HG03432 (cell line): ENCODE results near the gene ZNF814.
A peak's percentile ranks its signal among the peaks of the same experiment; 100 is the strongest.
"Not testable (repeated sequence)": the region's sequence is repeated elsewhere in the genome, so short reads cannot be mapped to it uniquely, and the experiment has no call there.

Experiments
- ATAC-seq: cut with Tn5 transposase; IDR thresholded peaks from one replicate; pipeline ENCODE4 v1.9.1; 2021; ENCODE audit warnings: mild to moderate bottlenecking, moderate library complexity; ENCODE audit not compliant: unreplicated experiment

Gene ZNF814

DNA sequence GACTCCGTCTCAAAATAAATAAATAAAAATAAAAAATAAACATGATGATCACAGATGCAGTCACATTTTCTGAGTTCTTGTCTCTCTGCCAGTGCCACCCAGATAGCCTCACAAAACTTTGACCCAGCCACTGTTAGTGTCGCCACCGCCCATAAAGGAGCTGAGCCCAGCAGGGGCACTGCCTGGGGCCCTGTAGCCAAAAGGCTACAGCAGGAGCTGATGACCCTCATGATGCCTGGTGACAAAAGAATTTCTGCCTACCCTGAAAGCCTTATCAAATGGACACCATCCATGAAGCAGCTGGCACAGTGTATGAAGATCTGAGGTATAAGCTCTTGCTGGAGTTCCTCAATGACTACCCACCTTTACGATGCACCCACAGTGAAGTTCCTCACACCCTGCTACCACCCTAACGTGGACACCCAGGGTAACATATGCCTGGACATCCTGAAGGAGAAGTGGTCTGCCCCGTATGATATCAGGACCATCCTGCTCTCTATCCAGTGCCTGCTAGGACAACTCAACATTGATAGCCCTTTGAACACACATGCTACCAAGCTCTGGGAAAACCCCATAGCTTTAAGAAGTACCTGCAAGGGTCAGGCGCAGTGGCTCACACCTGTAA, 20.9 kb downstream of the ZNF814 start:
- ATAC-seq: no peak

DNA sequence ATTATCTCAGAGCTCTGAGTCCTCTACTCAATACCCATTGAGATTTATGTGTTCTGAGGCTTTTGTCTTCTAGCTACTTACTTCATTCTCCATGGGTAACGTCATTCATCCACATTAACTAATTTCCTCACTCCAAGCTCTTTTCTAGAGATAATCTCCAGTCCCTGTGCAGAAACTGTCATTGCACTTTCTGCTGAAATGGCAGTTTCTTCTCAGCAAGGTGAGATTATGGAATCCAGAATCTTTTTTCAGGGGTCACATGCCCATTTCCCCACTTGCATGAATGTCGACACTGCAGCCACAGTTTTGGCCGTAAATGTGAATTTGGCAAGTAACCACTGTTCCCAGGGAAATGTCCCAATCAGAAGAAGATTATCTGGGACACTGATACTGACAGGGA, 26.5 kb downstream of the ZNF814 start:
- not testable (repeated sequence) for ATAC-seq

DNA sequence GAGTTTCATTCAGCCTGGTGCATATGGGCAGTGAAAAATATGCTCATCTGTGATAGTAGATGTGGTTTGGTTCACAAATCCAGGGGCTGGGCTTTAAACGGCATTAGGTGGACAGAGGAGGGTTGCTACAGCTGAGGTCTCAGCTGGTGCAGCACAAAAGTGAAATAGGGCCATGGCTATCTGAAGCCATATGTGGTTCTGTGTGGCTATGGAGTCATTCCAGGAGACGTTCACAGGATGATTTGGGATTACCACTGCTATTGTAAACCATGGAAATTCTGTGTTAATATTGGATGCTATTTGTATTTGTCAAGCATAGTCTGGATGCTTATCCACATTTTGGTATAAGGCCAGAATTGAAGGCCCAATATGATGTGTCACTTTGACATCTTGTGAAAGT, 34.7 kb downstream of the ZNF814 start:
- ATAC-seq: not testable (repeated sequence)

DNA sequence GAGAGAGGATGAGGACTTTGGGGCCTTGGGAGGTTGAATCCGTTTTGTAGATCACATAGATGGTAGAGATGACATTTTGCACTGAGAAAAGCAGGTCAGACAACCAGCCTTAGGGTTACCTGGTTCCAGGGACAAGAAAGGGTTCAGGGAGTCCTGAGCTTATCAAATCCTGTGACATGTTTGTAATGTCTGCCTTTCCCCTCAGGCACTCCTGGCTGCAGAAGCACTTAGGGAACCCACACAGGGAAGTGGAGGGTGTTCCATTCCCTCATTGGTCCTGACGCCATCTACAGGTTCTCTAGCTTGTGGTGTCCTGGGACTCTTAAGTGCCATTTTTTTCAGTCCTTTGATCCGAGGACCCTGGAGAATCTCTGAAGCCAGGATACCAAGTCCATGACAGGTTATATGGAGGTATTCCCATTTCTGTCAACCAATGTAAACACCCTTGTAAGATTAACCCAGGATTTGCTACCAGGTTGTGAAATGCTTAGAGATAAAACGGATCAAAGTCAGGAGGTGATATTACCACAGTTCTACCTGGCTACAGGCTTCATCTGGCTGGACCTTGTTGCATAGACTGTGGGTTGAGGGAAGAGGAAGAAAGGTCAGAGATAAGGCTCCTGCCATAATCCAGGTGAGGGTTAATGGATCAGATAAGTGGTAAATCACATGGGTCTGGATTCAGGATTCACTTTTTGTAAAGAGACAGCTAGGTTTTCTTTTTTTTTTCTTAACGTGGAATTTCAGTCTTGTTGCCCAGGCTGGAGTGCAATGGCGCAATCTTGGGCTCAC, 36.8 kb downstream of the ZNF814 start:
- not testable (repeated sequence) for ATAC-seq

DNA sequence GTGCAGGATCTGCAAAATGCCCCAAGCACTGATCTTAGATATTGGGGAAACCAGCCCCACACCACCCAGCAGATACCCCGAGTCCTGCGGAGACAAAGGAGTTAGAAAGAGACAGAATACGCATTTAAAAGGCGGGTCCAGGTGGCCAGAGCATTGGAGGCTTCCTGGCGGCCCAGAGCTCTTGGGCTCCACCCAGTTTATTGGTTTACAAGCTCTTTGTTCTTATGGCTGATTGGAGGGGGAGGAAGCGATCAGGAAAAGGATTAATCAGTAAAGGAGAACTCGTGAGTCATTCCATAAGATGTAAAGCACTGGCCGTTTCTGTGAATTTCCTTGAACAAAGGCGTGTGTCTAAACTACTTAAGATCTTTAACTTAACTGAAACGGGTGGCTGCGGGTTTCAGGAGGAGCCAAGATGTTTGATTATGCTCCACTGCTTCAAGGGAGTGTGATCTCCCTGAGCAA, 38.3 kb downstream of the ZNF814 start:
- no peak for ATAC-seq

DNA sequence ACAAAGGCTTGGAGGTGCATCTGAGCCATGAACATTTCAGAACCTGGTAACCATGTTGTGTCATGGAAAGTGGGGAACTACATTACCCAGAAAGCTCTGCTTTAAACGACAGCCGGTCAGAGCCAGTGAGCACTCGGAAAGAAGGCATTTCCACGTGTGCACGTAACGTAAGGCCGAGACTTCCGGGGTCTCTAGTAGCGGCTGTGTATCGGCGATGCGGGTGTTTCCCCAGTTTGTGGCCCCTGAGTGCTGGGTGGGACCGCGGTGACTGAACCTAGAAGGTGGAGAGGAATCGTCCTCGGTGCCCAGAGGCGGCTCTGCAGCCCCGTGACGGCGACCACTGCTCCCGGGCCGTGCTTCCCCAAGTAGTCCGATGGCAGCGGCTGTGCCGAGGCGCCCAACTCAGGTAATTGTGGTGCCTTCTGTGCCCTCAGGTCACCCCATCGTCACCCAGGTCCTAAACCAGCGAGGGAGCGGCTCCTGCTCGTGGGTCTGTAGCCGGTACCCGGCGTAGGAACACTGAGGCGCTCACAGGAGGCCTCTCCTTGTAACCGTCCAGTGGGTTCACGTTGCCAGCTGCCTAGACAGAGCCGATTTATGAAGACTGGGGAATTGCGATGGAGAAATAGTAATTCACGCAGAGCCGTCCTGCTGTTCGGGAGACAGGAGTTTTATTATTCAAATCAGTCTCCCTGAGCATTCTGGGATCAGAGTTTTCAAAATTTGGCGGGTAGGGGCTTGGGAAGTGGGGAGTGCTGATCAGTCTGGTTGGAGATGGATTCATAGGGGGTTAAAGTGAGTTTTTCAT, 39.0 kb downstream of the ZNF814 start, which contains the start of gene ZNF587:
Gene ZNF587, plus strand, starts transcription at position 194 of the 808 bp plus-strand sequence. Its CDS starts 180 bp downstream, at position 374.
- ATAC-seq: peak; percentile 93

DNA sequence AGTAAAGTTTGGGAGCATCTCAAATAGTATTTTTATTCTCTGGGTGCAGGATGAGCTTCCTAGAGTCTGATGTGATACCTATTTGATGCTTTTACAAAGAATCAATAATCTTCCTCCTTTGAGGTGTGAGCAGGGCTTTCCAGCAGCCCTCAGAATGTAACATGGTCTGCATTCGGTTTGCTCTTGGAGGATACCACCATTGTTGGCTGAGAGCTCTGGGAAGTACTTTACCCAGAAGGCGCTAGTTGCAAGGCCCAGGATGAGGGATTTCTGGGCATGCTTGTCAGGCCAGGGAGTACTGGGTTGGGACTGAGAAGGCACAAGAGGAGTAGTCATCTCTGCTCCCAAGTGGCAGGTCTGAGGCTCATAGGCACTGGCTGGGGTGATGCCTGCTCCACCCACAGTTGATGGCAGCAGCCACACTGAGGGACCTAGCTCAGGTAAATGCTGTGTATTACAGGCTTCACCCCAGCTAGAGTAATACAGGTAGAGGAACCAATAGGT, 39.6 kb downstream of the ZNF814 start:
- ATAC-seq: peak; percentile 27

DNA sequence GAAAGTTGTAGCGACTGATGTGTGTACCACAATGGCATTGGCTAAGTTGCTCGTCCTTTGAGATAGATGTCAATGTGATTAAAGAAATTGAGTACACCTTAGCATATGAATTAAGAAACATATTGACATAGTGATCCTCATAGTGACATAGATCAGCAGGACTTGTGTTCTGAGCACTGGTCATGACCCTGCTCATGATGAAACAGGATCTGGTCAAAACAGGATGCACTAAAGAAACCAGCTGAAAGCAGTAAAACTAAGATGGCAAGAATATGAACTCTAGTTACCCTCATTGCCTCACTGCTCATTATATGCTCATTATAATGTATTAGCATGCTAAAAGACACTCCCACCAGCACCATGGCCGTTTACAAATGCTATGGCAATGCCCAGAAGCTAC, 41.7 kb downstream of the ZNF814 start:
- not testable (repeated sequence) for ATAC-seq

DNA sequence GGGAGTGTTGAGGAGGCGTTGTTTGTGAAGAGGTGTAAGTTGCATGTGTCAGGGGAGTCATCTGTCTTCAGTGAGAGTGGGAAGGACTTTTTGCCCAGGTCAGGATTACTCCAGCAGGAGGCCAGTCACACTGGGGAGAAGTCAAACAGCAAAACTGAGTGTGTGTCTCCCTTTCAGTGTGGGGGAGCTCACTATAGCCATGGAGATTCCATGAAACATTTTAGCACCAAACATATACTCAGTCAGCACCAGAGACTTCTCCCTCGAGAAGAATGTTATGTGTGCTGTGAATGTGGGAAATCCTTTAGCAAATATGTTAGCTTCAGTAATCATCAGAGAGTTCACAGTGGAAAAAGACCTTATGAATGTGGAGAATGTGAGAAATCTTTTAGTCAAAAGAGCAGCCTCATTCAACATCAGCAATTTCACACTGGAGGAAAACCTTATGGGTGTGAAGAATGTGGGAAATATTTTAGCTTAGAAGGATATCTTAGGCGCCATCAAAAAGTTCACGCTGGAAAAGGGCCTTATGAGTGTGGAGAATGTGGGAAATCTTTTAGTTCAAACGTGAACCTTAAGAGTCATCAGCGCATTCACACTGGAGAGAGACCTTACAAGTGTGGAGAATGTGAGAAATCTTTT, 47.6 kb downstream of the ZNF814 start:
- ATAC-seq: no peak

DNA sequence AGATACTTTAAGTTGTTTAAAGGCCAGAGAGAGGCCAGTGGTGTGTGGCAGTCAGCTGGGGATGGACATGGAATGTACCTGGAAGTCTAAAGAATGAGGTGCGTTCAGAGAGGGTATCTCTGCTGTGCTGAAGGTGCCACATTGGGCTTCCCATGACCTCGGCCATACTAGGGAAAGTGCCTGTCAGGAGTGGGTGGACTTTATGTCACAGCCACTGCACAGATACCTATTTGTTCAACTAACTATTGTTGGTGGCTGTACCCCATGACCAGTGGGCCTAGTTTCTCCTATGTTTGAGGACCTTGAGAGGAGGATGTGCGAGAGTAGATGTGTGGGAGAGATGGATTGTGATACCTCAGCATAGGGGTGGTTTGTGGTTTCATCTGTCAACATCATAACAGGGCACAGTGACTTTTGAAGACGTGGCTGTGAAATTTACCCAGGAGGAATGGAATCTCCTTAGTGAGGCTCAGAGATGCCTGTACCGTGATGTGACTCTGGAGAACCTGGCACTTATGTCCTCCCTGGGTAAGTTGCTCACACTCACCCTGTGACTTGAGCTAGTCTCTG, 50.1 kb downstream of the ZNF814 start:
- ATAC-seq: not testable (repeated sequence)

DNA sequence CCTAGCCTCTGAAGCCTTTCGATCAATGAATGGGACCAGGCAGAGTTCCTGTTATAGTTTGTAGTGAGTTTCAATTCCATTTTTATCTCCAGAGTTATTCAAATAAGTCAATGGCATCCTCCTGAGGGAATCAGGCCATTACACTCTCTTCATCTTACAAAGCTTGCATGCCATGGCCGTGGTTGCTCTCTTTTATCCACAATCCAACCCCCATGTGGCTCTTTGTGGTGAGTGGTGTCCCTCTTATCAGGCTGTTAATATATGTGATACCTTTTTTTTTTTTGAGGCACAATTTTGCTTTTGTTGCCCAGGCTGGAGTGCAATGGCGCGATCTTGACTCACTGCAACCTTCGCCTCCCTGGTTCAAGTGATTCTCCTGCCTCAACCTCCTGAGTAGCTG, 51.8 kb downstream of the ZNF814 start:
- ATAC-seq: not testable (repeated sequence)

DNA sequence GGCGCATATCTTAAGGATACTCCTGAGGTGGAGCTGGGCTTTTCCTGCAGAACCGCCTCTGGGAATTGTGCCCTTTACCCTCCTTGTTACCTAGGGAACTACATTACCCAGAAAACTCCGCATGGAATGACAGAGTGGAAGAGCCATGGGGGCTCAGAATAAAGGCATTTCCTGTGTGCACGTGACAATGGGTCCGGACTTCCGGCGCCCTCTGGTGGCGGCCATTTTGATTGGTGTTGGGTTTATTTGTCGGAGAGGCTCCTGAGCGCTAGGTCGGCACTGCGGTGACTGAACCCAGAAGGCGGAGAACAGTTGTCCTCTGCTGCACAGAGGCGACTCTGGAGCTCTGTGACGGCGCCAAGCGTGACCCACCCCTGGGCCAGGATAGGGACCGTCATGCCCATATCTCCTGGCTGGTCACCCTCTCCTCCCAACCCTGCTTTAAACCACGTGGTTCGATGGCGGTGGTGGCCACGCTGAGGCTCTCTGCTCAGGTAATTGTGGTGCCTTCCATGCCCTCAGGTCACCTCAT, 58.7 kb downstream of the ZNF814 start, which contains the start of gene ZNF587B:
Gene ZNF587B, plus strand, starts transcription at position 229 of the 532 bp plus-strand sequence. Its CDS starts 230 bp downstream, at position 459.
- no peak for ATAC-seq

DNA sequence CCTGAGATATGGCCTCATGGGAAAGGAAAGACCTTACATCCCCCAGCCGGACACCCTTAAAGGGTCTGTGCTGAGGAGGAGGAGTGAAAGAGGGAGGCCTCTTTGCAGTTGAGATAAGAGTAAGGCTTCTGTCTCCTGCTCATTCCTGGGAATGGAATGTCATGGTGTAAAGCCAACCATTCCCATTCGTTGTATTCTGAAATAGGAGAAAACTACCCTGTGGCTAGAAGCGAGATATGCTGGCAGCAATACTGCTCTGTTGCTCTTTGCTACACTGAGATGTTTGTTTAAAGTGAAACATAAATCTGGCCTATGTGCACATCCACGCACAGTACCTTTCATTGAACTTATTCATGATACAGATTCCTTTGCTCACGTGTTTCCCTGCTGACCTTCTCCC, 59.5 kb downstream of the ZNF814 start:
- no peak for ATAC-seq

DNA sequence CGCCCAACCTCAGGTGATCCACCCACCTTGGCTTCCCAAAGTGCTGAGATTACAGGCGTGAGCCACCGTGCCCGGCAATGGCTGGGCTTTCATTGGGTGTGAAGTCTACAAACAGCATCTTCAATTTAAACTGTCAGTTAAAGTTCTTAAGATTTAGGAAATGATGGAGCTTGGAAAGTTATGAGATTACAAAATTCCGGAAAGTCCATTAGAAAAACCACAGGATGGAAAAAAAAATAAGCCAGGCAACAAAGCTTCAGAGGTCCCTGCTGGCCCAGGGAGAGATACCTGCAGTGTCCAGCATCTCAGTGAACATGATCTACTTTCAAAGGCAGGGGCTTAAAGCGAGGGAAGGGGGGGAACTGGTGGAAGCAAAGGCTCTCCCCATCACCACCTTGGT, 63.3 kb downstream of the ZNF814 start:
- no peak for ATAC-seq

DNA sequence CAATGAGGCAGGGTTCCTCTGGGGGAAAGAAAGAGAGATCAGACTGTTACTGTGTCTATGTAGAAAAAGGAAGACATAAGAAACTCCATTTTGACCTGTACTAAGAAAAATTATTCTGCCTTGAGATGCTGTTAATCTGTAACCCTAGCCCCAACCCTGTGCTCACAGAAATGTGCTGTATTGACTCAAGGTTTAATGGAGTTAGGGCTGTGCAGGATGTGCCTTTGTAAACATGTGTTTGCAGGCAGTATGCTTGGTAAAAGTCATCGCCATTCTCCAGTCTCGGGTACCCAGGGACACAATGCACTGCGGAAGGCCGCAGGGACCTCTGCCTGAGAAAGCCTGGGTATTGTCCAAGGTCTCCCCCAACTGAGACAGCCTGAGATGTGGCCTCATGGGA, 65.2 kb downstream of the ZNF814 start:
- not testable (repeated sequence) for ATAC-seq

DNA sequence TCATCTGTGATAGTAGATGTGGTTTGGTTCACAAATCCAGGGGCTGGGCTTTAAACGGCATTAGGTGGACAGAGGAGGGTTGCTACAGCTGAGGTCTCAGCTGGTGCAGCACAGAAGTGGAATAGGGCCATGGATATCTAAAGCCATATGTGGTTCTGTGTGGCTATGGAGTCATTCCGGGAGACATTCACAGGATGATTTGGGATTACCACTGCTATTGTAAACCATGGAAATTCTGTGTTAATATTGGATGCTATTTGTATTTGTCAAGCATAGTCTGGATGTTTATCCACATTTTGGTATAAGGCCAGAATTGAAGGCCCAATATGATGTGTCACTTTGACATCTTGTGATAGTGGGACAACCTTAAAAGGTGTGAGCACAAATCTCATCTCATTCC, 65.7 kb downstream of the ZNF814 start:
- not testable (repeated sequence) for ATAC-seq

DNA sequence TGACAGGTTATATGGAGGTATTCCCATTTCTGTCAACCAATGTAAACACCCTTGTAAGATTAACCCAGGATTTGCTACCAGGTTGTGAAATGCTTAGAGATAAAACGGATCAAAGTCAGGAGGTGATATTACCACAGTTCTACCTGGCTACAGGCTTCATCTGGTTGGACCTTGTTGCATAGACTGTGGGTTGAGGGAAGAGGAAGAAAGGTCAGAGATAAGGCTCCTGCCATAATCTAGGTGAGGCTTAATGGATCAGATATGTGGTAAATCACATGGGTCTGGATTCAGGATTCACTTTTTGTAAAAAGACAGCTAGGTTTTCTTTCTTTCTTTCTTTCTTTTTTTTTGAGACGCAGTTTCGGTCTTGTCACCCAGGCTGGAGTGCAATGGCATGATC, 67.3 kb downstream of the ZNF814 start:
- not testable (repeated sequence) for ATAC-seq

DNA sequence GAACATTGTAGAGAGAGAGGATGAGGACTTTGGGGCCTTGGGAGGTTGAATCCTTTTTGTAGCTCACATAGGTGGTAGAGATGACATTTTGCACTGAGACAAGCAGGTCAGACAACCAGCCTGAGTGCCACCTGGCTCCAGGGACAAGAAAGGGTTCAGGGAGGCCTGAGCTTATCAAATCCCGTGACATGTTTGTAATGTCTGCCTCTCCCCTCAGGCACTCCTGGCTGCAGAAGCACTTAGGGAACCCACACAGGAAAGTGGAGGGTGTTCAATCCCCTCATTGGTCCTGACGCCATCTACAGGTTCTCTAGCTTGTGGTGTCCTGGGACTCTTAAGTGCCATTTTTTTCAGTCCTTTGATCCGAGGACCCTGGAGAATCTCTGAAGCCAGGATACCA, 67.7 kb downstream of the ZNF814 start:
- not testable (repeated sequence) for ATAC-seq

DNA sequence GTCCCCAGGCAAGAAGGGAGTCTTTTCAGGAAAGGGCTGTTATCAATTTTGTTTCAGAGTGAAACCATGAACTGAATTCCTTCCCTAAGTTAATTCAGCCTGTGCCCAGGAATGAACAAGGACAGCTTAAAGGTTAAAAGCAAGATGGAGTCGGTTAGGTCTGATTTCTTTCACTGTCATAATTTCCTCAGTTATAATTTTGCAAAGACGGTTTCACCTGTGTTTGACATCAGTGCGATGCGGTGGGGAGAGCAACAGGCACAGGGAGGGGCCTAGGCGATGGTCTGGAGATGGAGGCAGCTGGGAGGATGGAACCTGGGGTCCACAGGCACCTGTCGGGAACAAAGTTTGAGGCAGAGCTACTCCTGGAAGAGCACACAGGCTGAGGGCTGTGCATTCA, 68.2 kb downstream of the ZNF814 start:
- ATAC-seq: no peak
